ENCODE results near the gene ING2.

GRCh38 chr4:183504930-183505610 is at the start of gene ING2:
- TF ChIP-seq, protein P1, sequence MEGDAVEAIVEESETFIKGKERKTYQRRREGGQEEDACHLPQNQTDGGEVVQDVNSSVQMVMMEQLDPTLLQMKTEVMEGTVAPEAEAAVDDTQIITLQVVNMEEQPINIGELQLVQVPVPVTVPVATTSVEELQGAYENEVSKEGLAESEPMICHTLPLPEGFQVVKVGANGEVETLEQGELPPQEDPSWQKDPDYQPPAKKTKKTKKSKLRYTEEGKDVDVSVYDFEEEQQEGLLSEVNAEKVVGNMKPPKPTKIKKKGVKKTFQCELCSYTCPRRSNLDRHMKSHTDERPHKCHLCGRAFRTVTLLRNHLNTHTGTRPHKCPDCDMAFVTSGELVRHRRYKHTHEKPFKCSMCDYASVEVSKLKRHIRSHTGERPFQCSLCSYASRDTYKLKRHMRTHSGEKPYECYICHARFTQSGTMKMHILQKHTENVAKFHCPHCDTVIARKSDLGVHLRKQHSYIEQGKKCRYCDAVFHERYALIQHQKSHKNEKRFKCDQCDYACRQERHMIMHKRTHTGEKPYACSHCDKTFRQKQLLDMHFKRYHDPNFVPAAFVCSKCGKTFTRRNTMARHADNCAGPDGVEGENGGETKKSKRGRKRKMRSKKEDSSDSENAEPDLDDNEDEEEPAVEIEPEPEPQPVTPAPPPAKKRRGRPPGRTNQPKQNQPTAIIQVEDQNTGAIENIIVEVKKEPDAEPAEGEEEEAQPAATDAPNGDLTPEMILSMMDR (IDR thresholded peaks at IDR 0.05; ENCODE audit: insufficient read depth, low read length, poor library complexity, severe bottlenecking), result no peak
- no peak for TF ChIP-seq EZH2phosphoT487 (conservative IDR thresholded peaks at IDR 0.05; ENCODE audit: low read length)
